Measurements from ENCODE around the gene ZNF23. TPM values are rescaled to one million over a fixed set of nuclear protein-coding genes. Genes with fewer than 3 reads are reported as not detected.

The ZNF23 gene
- total RNA-seq, 4 donors from 2014 or later, result 3.6 to 8.1 (median 5.8) TPM

GRCh38 chr16:71460941-71461340 lies 1.1 kb downstream of the ZNF23 start:
- no peak overlapping the region for H3K4me3 ChIP-seq (ENCODE audit: low read depth, poor library complexity, severe bottlenecking)
- intact Hi-C loops (cut with DNase I; ENCODE audit: low total_unique reads), result no loop called here
- DNase-seq (ENCODE audit: low spot score in 2 of 2), result no peak
- 92% methylated on average over 1 of the region's 1 CpG for WGBS, 2 donors
- TF ChIP-seq, protein P1, sequence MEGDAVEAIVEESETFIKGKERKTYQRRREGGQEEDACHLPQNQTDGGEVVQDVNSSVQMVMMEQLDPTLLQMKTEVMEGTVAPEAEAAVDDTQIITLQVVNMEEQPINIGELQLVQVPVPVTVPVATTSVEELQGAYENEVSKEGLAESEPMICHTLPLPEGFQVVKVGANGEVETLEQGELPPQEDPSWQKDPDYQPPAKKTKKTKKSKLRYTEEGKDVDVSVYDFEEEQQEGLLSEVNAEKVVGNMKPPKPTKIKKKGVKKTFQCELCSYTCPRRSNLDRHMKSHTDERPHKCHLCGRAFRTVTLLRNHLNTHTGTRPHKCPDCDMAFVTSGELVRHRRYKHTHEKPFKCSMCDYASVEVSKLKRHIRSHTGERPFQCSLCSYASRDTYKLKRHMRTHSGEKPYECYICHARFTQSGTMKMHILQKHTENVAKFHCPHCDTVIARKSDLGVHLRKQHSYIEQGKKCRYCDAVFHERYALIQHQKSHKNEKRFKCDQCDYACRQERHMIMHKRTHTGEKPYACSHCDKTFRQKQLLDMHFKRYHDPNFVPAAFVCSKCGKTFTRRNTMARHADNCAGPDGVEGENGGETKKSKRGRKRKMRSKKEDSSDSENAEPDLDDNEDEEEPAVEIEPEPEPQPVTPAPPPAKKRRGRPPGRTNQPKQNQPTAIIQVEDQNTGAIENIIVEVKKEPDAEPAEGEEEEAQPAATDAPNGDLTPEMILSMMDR (IDR thresholded peaks at IDR 0.05), result no peak
- no peak for TF ChIP-seq POLR2A (IDR thresholded peaks at IDR 0.05)

- whole genome bisulfite sequencing, 2 donors, result 79 to 86% methylated on average over 4 of the region's 4 CpGs
- TF ChIP-seq, protein P1 (IDR thresholded peaks at IDR 0.05), result no peak
- TF ChIP-seq POLR2A (IDR thresholded peaks at IDR 0.05), result no peak
- no peak for DNase-seq (ENCODE audit: low spot score in 2 of 2)
- intact Hi-C loops (cut with DNase I; ENCODE audit: low total_unique reads), result no loop called here
- H3K4me3 ChIP-seq (ENCODE audit: low read depth, poor library complexity, severe bottlenecking), result no peak overlapping the region
Measured at GRCh38 chr16:71460236-71460635, 1.8 kb downstream of the ZNF23 start.

DNA sequence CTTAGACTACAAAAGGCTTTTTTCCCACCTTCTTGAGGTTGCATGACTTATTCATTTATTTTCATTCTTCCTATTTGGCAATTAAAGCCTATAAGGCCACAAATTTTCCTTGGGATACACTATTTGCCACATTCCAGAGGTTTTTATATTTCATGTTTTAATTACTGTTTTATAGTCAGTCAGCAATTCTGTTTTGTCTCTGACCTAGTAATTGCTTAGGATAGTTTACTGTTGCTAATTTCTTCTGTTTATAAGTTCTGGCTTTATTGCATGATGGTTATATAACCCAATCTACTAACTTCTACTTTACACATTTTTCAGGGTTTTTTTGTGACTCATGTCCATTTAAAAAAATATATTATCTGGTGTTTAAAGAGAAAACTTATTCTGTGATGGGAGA lies 2.5 kb downstream of the ZNF23 start:
- H3K4me3 ChIP-seq (ENCODE audit: low read depth, poor library complexity, severe bottlenecking), result no peak overlapping the region
- DNase-seq (ENCODE audit: low spot score in 2 of 2), result no peak
- intact Hi-C loops (cut with DNase I; ENCODE audit: low total_unique reads), result no loop called here
- TF ChIP-seq, protein P1 (IDR thresholded peaks at IDR 0.05), result no peak
- TF ChIP-seq POLR2A (IDR thresholded peaks at IDR 0.05), result no peak

GRCh38 chr16:71456801-71457200 lies 5.2 kb downstream of the ZNF23 start:
- intact Hi-C loops (cut with DNase I; ENCODE audit: low total_unique reads), result no loop called here
- H3K4me3 ChIP-seq (ENCODE audit: low read depth, poor library complexity, severe bottlenecking), result no peak overlapping the region
- WGBS, 2 donors, result 87 to 93% methylated on average over 4 of the region's 4 CpGs
- no peak for TF ChIP-seq POLR2A (IDR thresholded peaks at IDR 0.05)
- TF ChIP-seq, protein P1 (IDR thresholded peaks at IDR 0.05), result no peak
- DNase-seq (ENCODE audit: low spot score in 2 of 2), result no peak

DNA sequence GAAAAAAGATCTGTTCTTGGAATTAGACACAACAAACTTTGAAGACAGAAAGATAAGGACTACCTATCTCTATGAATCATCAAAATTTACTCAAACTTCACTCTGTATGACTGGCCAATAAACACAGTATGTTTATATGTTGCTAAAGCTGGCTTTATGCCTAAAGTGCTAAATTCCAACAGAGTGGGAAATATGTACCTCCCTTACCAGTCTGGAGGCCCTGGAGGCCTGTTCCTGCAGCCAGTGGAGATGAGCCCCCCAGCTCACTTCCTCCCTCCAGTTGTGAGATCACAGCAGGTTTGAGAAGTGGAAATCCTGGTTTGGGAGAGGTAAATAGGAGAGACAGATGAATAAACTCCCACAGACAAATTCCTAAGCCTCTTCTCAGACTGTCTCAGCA lies 9.0 kb downstream of the ZNF23 start:
- intact Hi-C loops (cut with DNase I; ENCODE audit: low total_unique reads), result no loop called here
- no peak for TF ChIP-seq POLR2A (IDR thresholded peaks at IDR 0.05)
- TF ChIP-seq, protein P1 (IDR thresholded peaks at IDR 0.05), result no peak

GRCh38 chr16:71449020-71449419 lies 13.0 kb downstream of the ZNF23 start:
- 100% methylated on average over 3 of the region's 3 CpGs for WGBS, 2 donors

More for the DNA sequence above, 9.0 kb downstream of the ZNF23 start:
- H3K4me3 ChIP-seq (ENCODE audit: low read depth, poor library complexity, severe bottlenecking), result no peak overlapping the region
- DNase-seq (ENCODE audit: low spot score in 2 of 2), result no peak

More at GRCh38 chr16:71449020-71449419, 13.0 kb downstream of the ZNF23 start:
- intact Hi-C loops (cut with DNase I; ENCODE audit: low total_unique reads), result no loop called here
- TF ChIP-seq, protein P1 (IDR thresholded peaks at IDR 0.05), result no peak
- TF ChIP-seq POLR2A (IDR thresholded peaks at IDR 0.05), result no peak
- DNase-seq (ENCODE audit: low spot score in 2 of 2), result no peak
- H3K4me3 ChIP-seq (ENCODE audit: low read depth, poor library complexity, severe bottlenecking), result no peak overlapping the region
